ENCODE measurements around the gene RAF1.
"Not testable (repeated sequence)": the region's sequence is repeated elsewhere in the genome, so short reads cannot be mapped to it uniquely, and the experiment has no call there.

Gene RAF1

GRCh38 chr3:12705981-12706380 lies 42.1 kb upstream of the RAF1 start:
- H3K4me3 ChIP-seq (ENCODE audit: control insufficient read depth, low read depth, low read length), result no peak overlapping the region
- DNase-seq (ENCODE audit: low read depth), result peak; percentile 71
- no peak for TF ChIP-seq CTCF (IDR thresholded peaks at IDR 0.05; ENCODE audit: control insufficient read depth, insufficient read depth, low read depth, low read length, missing control alignments)

GRCh38 chr3:12705374-12705926 lies 41.5 kb upstream of the RAF1 start:
- no peak overlapping the region for H3K4me3 ChIP-seq (ENCODE audit: control insufficient read depth, low read depth, low read length)
- no peak for TF ChIP-seq CTCF (IDR thresholded peaks at IDR 0.05; ENCODE audit: control insufficient read depth, insufficient read depth, low read depth, low read length, missing control alignments)
- DNase-seq (ENCODE audit: low read depth), result no peak

GRCh38 chr3:12702501-12702900 lies 38.6 kb upstream of the RAF1 start:
- TF ChIP-seq CTCF (IDR thresholded peaks at IDR 0.05; ENCODE audit: control insufficient read depth, insufficient read depth, low read depth, low read length, missing control alignments), result no peak
- DNase-seq (ENCODE audit: low read depth), result no peak
- no peak overlapping the region for H3K4me3 ChIP-seq (ENCODE audit: control insufficient read depth, low read depth, low read length)

- DNase-seq (ENCODE audit: low read depth); H3K4me3 ChIP-seq (ENCODE audit: control insufficient read depth, low read depth, low read length): not testable (repeated sequence)
These were observed 37.7 kb upstream of the RAF1 start for GRCh38 chr3:12701601-12702000.

- no peak for DNase-seq (ENCODE audit: low read depth)
- no peak for TF ChIP-seq CTCF (IDR thresholded peaks at IDR 0.05; ENCODE audit: control insufficient read depth, insufficient read depth, low read depth, low read length, missing control alignments)
- H3K4me3 ChIP-seq (ENCODE audit: control insufficient read depth, low read depth, low read length), result no peak overlapping the region
These were observed 36.9 kb upstream of the RAF1 start for GRCh38 chr3:12700800-12701199.

- TF ChIP-seq CTCF (IDR thresholded peaks at IDR 0.05; ENCODE audit: control insufficient read depth, insufficient read depth, low read depth, low read length, missing control alignments), result no peak
- DNase-seq (ENCODE audit: low read depth), result no peak
- no peak overlapping the region for H3K4me3 ChIP-seq (ENCODE audit: control insufficient read depth, low read depth, low read length)
These were observed 32.0 kb upstream of the RAF1 start for GRCh38 chr3:12695916-12696315.

GRCh38 chr3:12695112-12695511 lies 31.2 kb upstream of the RAF1 start:
- DNase-seq (ENCODE audit: low read depth), result no peak
- H3K4me3 ChIP-seq (ENCODE audit: control insufficient read depth, low read depth, low read length), result no peak overlapping the region
- TF ChIP-seq CTCF (IDR thresholded peaks at IDR 0.05; ENCODE audit: control insufficient read depth, insufficient read depth, low read depth, low read length, missing control alignments), result no peak
